ENCODE data around the gene TMEM187. TPM values are rescaled to one million over a fixed set of nuclear protein-coding genes. Genes with fewer than 3 reads are reported as not detected.
"Not testable (repeated sequence)": the region's sequence is repeated elsewhere in the genome, so short reads cannot be mapped to it uniquely, and the experiment has no call there.

The TMEM187 gene
- total RNA-seq, 1 donor from 2014 or later: 6.7 TPM

DNA sequence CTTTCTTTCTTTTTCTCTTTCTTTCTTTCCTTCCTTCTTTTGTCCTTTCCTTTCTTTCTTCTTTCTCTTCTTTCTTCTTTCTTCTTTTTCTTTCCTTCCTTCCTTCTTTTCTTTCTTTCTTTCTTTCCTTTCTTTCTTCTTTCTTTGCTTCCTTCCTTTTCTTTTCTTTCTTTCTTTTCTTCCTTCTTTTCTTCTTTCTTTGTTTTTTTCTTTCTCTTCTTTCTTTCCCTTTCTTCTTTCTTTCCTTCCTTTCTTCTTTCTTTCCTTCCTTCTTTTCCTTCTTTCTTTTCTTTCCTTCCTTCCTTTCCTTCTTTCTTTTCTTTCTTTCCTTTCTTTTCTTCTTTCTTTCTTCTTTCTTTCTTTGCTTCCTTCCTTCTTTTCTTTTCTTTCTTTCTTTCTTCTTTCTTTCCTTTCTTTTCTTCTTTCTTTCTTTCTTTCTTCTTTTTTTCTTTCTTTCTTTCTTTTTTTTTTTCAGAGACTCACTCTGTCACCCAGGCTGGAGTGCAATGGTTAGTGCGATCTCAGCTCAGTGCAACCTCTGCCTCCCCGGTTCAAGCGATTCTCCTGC lies 18.5 kb downstream of the TMEM187 start:
- no peak for DNase-seq
- H3K36me3 Mint-ChIP-seq (ENCODE audit: unreplicated experiment): no peaks in the 10 kb centered on the region
- H3K4me3 Mint-ChIP-seq (ENCODE audit: unreplicated experiment): no peak overlapping the region
- H3K4me1 Mint-ChIP-seq (ENCODE audit: low read depth, unreplicated experiment): peaks cover 1% of the 10 kb centered on the region
- H3K27ac Mint-ChIP-seq (ENCODE audit: unreplicated experiment): no peak overlapping the region
- peaks cover 2% of the 10 kb centered on the region for H3K27me3 Mint-ChIP-seq (ENCODE audit: unreplicated experiment)
- TF ChIP-seq, protein P1, sequence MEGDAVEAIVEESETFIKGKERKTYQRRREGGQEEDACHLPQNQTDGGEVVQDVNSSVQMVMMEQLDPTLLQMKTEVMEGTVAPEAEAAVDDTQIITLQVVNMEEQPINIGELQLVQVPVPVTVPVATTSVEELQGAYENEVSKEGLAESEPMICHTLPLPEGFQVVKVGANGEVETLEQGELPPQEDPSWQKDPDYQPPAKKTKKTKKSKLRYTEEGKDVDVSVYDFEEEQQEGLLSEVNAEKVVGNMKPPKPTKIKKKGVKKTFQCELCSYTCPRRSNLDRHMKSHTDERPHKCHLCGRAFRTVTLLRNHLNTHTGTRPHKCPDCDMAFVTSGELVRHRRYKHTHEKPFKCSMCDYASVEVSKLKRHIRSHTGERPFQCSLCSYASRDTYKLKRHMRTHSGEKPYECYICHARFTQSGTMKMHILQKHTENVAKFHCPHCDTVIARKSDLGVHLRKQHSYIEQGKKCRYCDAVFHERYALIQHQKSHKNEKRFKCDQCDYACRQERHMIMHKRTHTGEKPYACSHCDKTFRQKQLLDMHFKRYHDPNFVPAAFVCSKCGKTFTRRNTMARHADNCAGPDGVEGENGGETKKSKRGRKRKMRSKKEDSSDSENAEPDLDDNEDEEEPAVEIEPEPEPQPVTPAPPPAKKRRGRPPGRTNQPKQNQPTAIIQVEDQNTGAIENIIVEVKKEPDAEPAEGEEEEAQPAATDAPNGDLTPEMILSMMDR (IDR thresholded peaks at IDR 0.05; ENCODE audit: partially characterized antibody, unreplicated experiment): no peak
- H3K9me3 Mint-ChIP-seq (ENCODE audit: unreplicated experiment): peaks cover 2% of the 10 kb centered on the region

DNA sequence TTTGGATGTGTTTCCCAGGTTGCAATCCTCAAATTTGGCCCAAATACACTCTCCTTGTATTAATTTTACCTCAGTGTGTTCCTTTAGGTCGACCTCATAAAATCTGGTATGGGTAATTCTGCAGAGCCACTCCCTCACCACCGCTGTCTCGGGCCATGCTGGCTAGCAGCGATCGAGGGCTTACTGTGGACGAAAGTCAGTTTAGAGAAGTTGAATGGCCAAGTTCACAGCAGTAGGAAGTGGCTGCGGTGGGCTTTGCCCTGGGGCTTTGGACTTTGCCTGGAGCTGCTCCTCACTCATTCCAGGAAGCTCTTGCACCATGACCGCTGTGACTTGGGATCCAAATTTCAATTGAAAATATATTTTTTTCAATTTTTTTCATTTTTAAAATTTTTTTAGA lies 19.6 kb downstream of the TMEM187 start:
- TF ChIP-seq, protein P1 (IDR thresholded peaks at IDR 0.05; ENCODE audit: partially characterized antibody, unreplicated experiment): no peak
- H3K9me3 Mint-ChIP-seq (ENCODE audit: unreplicated experiment): peaks cover 2% of the 10 kb centered on the region
- H3K27me3 Mint-ChIP-seq (ENCODE audit: unreplicated experiment): peaks cover 2% of the 10 kb centered on the region
- no peak overlapping the region for H3K27ac Mint-ChIP-seq (ENCODE audit: unreplicated experiment)
- no peak for DNase-seq
- peaks cover 1% of the 10 kb centered on the region for H3K4me1 Mint-ChIP-seq (ENCODE audit: low read depth, unreplicated experiment)
- no peaks in the 10 kb centered on the region for H3K36me3 Mint-ChIP-seq (ENCODE audit: unreplicated experiment)
- no peak overlapping the region for H3K4me3 Mint-ChIP-seq (ENCODE audit: unreplicated experiment)

DNA sequence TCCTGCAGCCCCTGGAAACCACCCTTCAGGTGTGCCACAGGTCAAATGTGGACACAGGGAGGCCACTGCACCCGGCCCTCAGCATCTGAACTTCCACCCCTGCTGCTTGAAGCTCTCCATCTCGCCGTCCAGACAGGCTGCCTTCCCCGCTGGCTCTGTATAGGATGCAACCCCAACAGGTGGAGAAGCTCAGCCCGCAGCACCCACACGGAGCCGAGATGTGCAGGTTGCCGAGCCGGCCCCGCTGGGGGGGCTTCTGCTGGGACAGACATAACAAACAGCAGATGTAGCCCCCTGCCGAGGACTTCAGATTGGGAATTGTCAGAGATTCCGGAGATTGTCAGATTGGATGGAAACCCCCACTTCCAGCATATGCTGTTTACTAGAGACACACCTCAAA lies 20.5 kb downstream of the TMEM187 start:
- H3K36me3 Mint-ChIP-seq (ENCODE audit: unreplicated experiment): no peaks in the 10 kb centered on the region
- no peak for DNase-seq
- H3K9me3 Mint-ChIP-seq (ENCODE audit: unreplicated experiment): peaks cover 2% of the 10 kb centered on the region
- no peak overlapping the region for H3K4me3 Mint-ChIP-seq (ENCODE audit: unreplicated experiment)
- TF ChIP-seq, protein P1 (IDR thresholded peaks at IDR 0.05; ENCODE audit: partially characterized antibody, unreplicated experiment): no peak
- no peak overlapping the region for H3K27ac Mint-ChIP-seq (ENCODE audit: unreplicated experiment)
- H3K27me3 Mint-ChIP-seq (ENCODE audit: unreplicated experiment): peaks cover 2% of the 10 kb centered on the region
- peaks cover 1% of the 10 kb centered on the region for H3K4me1 Mint-ChIP-seq (ENCODE audit: low read depth, unreplicated experiment)

DNA sequence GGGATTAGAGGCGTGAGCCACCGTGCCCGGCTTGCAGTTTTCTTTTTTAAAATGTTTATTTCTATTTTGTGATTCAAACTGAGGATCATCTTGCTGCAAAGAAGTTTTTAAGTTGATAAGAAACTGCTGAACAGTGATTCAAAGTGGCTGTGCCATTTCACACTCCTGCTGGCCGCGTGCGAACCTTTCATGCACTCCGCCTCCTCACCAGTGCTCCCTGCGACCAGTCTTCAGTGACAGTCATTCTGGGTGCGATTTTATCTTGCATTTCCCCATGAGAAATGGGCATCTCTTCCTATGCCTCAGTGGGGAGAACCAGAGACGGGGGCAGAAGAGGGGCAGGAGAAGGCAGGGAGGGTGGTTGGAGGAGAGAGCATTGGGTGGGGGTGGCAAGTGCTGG lies 21.4 kb downstream of the TMEM187 start:
- TF ChIP-seq, protein P1 (IDR thresholded peaks at IDR 0.05; ENCODE audit: partially characterized antibody, unreplicated experiment): no peak
- Mint-ChIP-seq H3K4me3 (ENCODE audit: unreplicated experiment) (no peak overlapping the region), H3K36me3 (ENCODE audit: unreplicated experiment) (no peaks in the 10 kb centered on the region), H3K4me1 (ENCODE audit: low read depth, unreplicated experiment) (peaks cover 1% of the 10 kb centered on the region), H3K27me3 (ENCODE audit: unreplicated experiment) (peaks cover 2% of the 10 kb centered on the region), H3K27ac (ENCODE audit: unreplicated experiment) (no peak overlapping the region), H3K9me3 (ENCODE audit: unreplicated experiment) (peaks cover 2% of the 10 kb centered on the region)
- DNase-seq: no peak

- not testable (repeated sequence) for H3K27ac Mint-ChIP-seq (ENCODE audit: unreplicated experiment); H3K36me3 Mint-ChIP-seq (ENCODE audit: unreplicated experiment); H3K9me3 Mint-ChIP-seq (ENCODE audit: unreplicated experiment); H3K4me1 Mint-ChIP-seq (ENCODE audit: low read depth, unreplicated experiment); H3K27me3 Mint-ChIP-seq (ENCODE audit: unreplicated experiment); H3K4me3 Mint-ChIP-seq (ENCODE audit: unreplicated experiment); DNase-seq
These were observed 21.8 kb downstream of the TMEM187 start for GRCh38 chrX:153994398-153994797.

Measured in glutamatergic neuron (in vitro differentiated cells).